T-helper 1 cell (primary cell): Measurements from ENCODE around the gene LGSN.
"Not testable (repeated sequence)": the region's sequence is repeated elsewhere in the genome, so short reads cannot be mapped to it uniquely, and the experiment has no call there.

ENCODE experiments used
- DNase-seq, 5 donors: peaks; one replicate each; pipeline ENCODE4 v3.0.0-alpha.2; 2012 to 2020

The LGSN gene

GRCh38 chr6:63230511-63230910 is 89.3 kb downstream of the LGSN start:
- DNase-seq, result not testable (repeated sequence)

GRCh38 chr6:63230027-63230426 is 89.8 kb downstream of the LGSN start:
- not testable (repeated sequence) for DNase-seq

DNA sequence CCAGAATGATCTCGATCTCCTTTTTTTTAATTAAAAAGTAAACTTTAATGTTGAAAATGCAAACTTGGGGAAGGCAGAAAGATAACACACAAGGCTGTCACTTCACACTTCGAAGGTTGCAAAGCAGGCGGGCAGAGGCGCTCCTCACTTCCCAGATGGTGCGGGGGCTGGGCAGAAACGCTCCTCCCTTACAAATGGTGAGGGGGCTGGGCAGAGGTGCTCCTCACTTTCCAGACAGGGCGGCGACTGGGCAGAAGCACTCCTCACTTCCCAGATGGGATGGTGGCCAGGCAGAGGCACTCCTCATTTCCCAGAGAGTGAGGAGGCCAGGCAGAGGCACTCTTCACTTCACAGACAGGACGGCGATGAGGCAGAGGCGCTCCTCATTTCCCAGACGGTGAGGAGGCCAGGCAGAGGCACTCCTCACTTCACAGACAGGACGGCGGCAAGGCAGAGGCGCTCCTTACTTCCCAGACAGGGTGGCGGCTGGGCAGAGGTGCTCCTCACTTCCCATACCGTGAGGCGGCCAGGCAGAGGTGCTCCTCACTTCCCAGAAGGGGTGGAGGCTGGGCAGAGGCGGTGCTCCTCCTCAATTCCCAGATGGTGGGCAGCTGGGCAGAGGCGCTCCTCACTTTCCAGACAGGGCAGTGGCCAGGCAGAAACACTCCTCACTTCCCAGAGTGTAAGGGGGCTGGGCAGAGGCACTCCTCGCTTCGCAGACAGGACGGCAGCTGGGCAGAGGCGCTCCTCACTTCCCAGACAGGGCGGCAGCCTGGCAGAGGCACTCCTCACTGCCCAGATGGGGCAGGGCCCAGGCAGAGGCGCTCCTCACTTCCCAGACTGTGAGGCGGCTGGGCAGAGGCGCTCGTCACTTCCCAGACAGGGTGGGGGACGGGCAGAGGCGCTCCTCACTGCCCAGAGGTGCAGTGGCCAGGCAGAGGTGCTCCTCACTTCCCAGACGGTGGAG is 91.6 kb downstream of the LGSN start:
- not testable (repeated sequence) for DNase-seq

- not testable (repeated sequence) for DNase-seq
Observed at GRCh38 chr6:63225987-63226386, 93.8 kb downstream of the LGSN start.
